HG03108 (cell line): Measurements from ENCODE around the gene NUDT7.
A peak's percentile ranks its signal among the peaks of the same experiment; 100 is the strongest.

Source experiments
- ATAC-seq: cut with Tn5 transposase; IDR thresholded peaks from one replicate; pipeline ENCODE4 v1.9.1; 2021; ENCODE audit warnings: moderate library complexity; ENCODE audit not compliant: unreplicated experiment

NUDT7 gene

GRCh38 chr16:77723108-77723514 is 797 bp downstream of the NUDT7 start:
- peak; percentile 9 for ATAC-seq

DNA sequence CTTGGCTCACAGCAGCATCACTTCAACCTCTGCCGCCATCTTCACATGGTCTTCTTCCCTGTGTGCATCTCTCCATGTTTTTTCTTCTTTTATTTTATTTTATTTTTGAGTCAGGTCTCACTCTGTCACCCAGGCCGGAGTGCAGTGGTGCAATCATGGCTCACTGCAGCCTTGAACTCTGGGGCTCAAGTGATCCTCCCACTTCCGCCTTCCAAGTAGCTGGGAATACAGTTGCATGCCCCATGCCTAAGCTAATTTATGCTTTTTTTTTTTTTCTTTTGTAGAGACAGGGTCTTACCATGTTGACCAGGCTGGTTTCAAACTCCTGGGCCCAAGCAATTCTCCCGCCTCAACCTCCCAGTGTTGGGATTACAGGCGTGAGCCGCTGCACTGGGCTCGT is 1.9 kb downstream of the NUDT7 start:
- ATAC-seq: no peak

GRCh38 chr16:77729951-77730350 is 7.6 kb downstream of the NUDT7 start:
- ATAC-seq: no peak

- ATAC-seq: no peak
Observed at GRCh38 chr16:77732241-77732946, 10.1 kb downstream of the NUDT7 start.

GRCh38 chr16:77736879-77737278 is 14.6 kb downstream of the NUDT7 start:
- ATAC-seq: no peak

- ATAC-seq: no peak
Observed at GRCh38 chr16:77738706-77739558, 16.6 kb downstream of the NUDT7 start.

DNA sequence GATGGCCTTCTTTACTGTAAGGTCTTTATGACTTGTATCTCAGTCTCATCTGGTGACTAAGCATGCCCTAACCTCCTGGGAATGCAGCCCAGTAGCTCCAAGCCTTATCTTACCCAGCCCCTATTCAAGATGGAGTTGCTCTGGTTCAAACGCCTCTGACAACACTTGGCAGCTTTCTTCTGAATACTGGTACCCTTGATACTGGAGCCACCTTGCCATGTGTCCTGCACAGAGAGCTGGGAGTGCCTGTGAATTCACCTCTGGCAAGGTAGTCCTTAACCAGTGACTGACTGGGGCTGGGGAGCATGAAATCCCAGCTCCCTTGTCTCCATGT is 17.2 kb downstream of the NUDT7 start:
- no peak for ATAC-seq

DNA sequence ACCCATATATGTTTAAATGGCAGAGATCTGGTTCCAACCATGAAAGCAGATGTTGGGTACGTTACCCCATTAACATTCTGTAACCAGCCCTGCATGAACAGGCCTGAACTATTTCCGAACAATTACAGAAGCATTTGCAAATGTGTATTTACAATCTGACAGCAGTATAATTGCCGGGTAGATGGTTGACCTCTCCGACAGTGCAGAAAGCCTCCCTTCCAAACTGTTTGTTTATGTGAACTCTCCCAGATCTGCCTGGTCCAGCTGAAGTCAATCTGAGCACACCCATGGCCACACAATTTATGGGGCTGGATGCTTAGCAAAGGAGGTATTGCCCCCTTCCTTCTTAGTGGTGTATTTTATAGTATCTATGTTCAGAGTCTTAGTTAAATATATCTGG is 21.8 kb downstream of the NUDT7 start:
- no peak for ATAC-seq

GRCh38 chr16:77745972-77746371 is 23.7 kb downstream of the NUDT7 start:
- ATAC-seq: no peak

- ATAC-seq: no peak
Observed at GRCh38 chr16:77748421-77749005, 26.2 kb downstream of the NUDT7 start.

DNA sequence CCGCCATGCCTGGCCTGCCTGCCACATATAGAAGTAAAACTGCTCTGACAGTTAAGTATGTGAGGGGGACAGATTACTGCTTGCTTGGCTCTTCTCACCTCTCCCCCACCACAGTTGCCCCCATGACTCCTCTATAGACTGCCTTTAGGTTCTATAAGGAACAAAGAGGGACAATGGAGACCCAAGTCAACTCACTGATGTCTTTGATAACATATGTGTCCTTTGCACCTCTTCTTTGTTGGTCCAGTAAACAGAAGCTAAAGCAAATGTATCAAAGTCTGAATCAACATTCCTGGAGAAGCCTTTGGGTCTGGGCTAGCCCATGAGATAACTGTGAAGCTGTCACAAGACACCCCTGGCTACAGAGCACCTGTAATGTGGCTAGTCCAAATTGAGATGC is 27.1 kb downstream of the NUDT7 start:
- ATAC-seq: no peak

DNA sequence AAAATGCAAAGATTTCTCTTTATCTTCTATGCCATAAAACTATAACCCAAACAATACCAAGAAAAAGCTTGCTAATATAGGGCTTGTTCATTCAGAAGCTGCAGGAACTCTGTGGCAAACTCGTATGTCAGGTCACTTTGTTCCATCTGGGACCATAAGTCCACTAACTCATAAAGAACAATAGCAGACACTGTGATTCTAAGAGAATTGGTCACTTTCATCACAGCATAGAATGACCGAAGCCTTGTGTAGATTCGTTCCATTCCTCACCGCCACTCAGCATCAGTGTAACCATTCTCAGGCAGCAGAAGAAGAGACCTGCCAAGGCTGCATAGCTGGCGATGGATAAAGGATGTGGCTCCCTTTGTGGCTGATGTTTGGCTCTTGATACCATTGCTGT is 35.7 kb downstream of the NUDT7 start:
- no peak for ATAC-seq

DNA sequence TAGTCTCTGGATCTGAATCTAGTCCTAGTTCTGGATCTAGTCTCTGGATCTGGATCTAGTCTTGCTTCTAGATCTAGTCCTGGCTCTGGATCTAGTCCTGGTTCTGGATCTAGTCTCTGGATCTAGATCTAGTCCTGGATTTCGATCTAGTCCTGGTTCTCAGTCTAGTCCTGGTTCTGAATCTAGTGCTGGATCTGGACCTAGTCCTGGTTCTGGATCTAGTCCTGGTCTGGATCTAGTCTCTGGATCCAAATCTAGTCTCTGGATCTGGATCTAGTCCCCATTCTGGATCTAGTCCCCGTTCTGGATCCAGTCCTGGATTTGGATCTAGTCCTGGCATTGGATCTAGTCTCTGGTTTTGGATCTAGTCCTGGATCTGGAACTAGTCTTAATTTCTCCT is 36.2 kb downstream of the NUDT7 start:
- no peak for ATAC-seq

DNA sequence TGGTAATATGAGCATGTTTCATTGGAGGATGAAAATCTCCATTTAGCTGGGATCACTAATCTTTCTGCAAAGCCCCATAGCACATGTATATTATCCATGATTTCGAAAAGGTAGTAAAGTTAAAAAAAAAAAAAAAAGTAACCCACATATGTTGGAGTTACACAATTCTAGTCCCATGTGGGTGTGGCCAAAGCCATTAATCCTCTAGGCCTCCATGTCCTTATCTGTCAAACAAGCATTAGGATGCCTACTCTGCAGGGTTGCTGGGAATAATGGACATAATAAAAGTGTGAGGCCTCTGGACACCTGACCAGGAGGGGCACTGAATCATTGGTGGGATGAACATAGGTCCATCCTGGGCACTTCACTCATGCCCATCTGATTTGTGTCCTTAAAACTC is 36.9 kb downstream of the NUDT7 start:
- no peak for ATAC-seq

DNA sequence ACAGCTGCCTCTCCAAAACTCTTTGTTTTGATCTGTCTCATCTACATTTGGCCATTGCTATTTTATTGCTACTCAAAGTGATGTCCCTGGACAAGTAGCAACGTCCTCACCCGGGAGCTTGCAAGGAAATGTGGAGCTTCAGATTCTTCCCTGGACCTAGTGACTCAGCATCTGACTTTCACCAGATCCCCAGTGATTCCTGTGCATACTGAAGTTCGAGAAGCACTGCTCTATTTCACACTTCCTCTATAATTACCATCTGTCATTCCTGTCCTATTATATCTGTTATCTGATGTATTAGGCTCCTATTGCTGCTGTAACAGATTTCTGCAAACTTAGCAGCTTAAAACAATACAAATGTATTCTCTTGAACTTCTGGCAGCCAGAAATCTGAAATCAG is 37.5 kb downstream of the NUDT7 start:
- no peak for ATAC-seq

DNA sequence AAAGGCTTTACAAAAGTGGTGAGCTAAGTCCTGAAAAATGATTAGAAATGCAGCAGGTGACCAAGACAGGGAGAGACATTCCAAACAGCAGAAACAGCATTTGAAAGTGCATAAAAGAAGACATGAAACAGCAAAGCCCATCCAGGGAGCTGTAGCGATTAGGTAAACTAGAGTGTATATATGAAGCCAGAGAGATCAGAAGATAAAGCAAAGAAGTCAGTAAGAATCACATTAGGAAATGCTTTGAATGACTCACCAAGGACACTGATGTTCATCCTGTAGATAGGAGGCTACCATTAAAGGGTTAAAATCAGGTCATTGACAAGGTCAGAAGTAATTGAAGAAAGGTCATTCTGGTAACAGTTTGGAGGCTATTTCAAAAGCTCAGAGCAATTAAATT is 38.5 kb downstream of the NUDT7 start:
- no peak for ATAC-seq

- no peak for ATAC-seq
Observed at GRCh38 chr16:77761204-77761603, 38.9 kb downstream of the NUDT7 start.

GRCh38 chr16:77762262-77762661 is 39.9 kb downstream of the NUDT7 start:
- no peak for ATAC-seq

DNA sequence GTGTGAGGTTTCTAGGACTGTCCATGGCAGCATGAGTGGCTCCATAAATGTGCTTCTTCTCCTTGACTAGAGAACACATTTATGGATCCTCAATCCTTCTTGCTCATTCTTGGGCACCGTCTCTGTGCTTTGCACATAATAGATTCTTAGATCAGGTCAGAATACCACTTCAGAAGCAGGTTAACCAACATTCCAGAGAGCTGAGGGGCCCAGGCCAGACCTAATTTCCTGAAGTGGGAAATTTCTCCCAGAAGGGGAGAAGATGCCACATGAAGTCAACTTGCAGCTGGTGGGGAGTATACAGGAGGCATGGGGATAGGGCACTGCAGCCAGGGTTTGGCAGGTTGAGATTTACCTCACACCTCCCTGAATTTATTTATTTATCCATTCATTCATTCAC is 41.7 kb downstream of the NUDT7 start:
- ATAC-seq: no peak

- ATAC-seq: no peak
Observed at GRCh38 chr16:77767211-77767610, 44.9 kb downstream of the NUDT7 start.

DNA sequence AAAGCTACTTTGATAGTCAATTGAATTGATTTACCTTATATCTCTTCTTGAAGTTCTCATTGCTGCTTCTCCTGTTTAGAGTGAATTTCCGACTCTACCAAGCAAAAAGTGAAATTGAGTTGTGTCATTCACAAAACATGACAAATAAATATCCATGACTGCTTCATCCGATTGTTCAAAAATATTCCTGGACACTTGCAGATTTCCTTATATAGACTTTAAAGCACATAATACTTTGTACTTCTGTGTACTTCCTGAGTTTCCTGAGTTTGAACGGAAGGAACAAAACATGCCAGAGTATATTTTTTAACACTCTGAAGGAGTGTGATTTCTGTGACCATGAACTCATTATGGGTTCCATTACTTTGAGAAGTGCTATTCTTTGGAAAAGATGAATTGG is 45.5 kb downstream of the NUDT7 start:
- no peak for ATAC-seq
